Activated CD4-positive, alpha-beta T cell treated with anti-CD3 and anti-CD28 coated beads, Interleukin-2, amount 10 ng/mL, durations not matched to agents 24 days and 14 days (primary cell): Measurements from ENCODE around the gene ARHGAP25. TPM values are rescaled to one million over a fixed set of nuclear protein-coding genes. Genes with fewer than 3 reads are reported as not detected.

Experiments
- DNase-seq: peaks from one replicate; pipeline ENCODE4 v3.0.0; 2022
- H3K27ac Mint-ChIP-seq: one replicate; pipeline ENCODE4 v1.8.0; 2022; ENCODE audit warnings: mild to moderate bottlenecking, mixed read lengths
- H3K27me3 Mint-ChIP-seq: one replicate; pipeline ENCODE4 v1.8.0; 2022; ENCODE audit warnings: mixed read lengths
- H3K36me3 Mint-ChIP-seq: one replicate; pipeline ENCODE4 v1.8.0; 2022; ENCODE audit warnings: low read depth, mild to moderate bottlenecking, mixed read lengths
- H3K4me1 Mint-ChIP-seq: one replicate; pipeline ENCODE4 v1.8.0; 2021; ENCODE audit warnings: mixed read lengths
- H3K4me3 Mint-ChIP-seq: one replicate; pipeline ENCODE4 v1.8.0; 2022; ENCODE audit warnings: mild to moderate bottlenecking, moderate library complexity, mixed read lengths
- H3K9me3 Mint-ChIP-seq: one replicate; pipeline ENCODE4 v1.8.0; 2021; ENCODE audit warnings: mixed read lengths
- intact Hi-C: fragments of 100-400 bp; cut with micrococcal nuclease; formaldehyde crosslinking; loops from one replicate; pipeline ENCODE4 v1.15.1; 2023
- total RNA-seq: library from RNA; stranded (reverse); gene quantifications from 2 replicates; pipeline ENCODE4 v1.2.3, GENCODE V29; 2022

Gene ARHGAP25
- total RNA-seq, 1 donor from 2014 or later = 37.8 TPM

- peak; percentile 74 for DNase-seq
- intact Hi-C loops = loop anchor here (1.0 to 2.0 kb wide), 4 partner anchors 127 to 245 kb away; no protein-coding TSS in a partner anchor
- H3K27ac Mint-ChIP-seq = peak overlapping the region; percentile 64
These were observed 25.1 kb upstream of the ARHGAP25 start for GRCh38 chr2:68709421-68709911.

DNA sequence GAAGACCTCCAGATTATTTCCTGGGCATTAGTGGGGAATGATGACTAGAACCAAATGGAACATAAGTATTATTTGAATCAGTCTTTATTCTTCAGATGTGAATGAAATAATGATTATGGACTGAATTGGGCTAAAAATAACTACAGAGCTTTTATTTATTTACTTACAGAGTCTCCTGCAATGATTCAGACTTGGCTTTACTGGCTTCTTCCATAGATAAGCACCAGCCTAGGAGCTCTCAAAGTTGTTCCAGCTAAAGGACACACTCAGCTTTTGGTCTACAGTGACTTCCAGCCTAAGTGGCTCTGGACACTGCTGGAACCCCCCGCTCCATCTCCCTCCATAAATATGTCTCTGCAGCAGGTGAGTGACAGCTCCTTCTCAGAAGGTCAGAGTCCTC lies 24.3 kb upstream of the ARHGAP25 start:
- Mint-ChIP-seq H3K4me1 (peaks cover 38% of the 10 kb centered on the region), H3K4me3 (no peak overlapping the region), H3K9me3 (no peaks in the 10 kb centered on the region), H3K27ac (no peak overlapping the region), H3K27me3 (peaks cover 4% of the 10 kb centered on the region), H3K36me3 (no peaks in the 10 kb centered on the region)
- DNase-seq = no peak
- intact Hi-C loops = no loop called here

More at GRCh38 chr2:68709421-68709911, 25.1 kb upstream of the ARHGAP25 start:
- Mint-ChIP-seq H3K4me1 (peaks cover 29% of the 10 kb centered on the region), H3K36me3 (no peaks in the 10 kb centered on the region), H3K4me3 (peak overlapping the region; percentile 11), H3K27me3 (peaks cover 4% of the 10 kb centered on the region), H3K9me3 (no peaks in the 10 kb centered on the region)

DNA sequence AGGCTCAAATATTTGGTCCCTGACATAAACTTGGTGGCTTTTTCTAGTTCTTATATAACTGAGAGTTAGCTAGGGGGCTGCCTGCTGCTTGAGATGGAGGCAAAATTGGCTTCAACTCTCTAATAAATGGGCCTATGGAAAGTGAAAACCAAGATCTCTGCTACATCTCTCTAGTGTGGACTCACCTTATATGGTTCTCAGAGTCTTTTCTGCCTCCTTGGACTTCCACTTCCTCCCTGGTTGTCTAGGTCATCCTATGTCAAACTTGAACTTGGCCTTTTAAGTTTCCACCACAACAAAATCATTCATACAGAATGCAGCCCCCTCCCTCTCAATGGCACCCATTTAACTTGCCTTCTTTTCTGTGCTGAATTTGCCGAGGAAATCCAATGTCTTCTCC lies 23.9 kb upstream of the ARHGAP25 start:
- intact Hi-C loops = no loop called here
- H3K4me3 Mint-ChIP-seq = no peak overlapping the region
- H3K4me1 Mint-ChIP-seq = peaks cover 42% of the 10 kb centered on the region
- DNase-seq = no peak
- no peak overlapping the region for H3K27ac Mint-ChIP-seq
- no peaks in the 10 kb centered on the region for H3K9me3 Mint-ChIP-seq
- H3K27me3 Mint-ChIP-seq = peaks cover 4% of the 10 kb centered on the region
- H3K36me3 Mint-ChIP-seq = no peaks in the 10 kb centered on the region

GRCh38 chr2:68714866-68715265 lies 19.7 kb upstream of the ARHGAP25 start:
- H3K27ac Mint-ChIP-seq = peak overlapping the region; percentile 75
- no peaks in the 10 kb centered on the region for H3K9me3 Mint-ChIP-seq
- no peaks in the 10 kb centered on the region for H3K27me3 Mint-ChIP-seq
- intact Hi-C loops = loop anchor here (1.0 to 5.0 kb wide), 2 partner anchors 26 to 328 kb away; no protein-coding TSS in a partner anchor
- H3K4me3 Mint-ChIP-seq = peak overlapping the region; percentile 1
- H3K4me1 Mint-ChIP-seq = peaks cover 76% of the 10 kb centered on the region
- H3K36me3 Mint-ChIP-seq = no peaks in the 10 kb centered on the region
- DNase-seq = peak; percentile 84

DNA sequence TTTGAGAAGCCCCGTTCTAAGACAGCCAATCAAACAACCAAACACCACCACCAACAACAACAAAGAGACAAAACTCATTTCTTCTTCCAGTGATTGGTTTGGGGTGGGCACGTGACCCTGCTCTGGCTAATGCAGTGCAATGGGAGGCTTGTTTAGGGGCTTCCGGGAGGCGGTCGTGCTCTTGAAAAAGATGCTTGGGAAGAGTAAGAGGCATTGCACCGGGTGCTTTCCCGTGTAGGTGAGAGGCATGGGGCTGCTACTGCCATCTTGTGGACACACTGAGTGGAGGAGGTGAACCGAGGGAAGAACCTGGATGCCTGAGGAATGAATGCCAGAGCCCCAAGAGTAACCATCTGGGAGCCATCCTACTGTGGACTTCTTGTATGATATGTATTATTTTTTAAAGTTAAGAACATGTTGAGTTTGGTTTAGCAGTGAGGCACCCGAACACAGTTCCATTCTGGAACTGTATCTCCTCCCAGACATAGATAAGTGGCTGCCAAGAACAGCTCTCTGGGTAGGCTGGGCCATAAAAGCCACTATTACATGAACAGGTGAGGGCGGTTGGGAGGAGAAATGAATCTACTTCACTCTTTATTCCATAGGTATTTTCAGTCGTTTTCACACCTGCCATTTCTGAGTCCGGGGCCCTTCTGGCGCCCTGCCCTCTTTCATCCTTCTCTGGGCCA lies 19.1 kb upstream of the ARHGAP25 start:
- Mint-ChIP-seq H3K9me3 (no peaks in the 10 kb centered on the region), H3K27ac (peak overlapping the region; percentile 75), H3K4me3 (peak overlapping the region; percentile 1), H3K27me3 (no peaks in the 10 kb centered on the region), H3K36me3 (no peaks in the 10 kb centered on the region), H3K4me1 (peaks cover 80% of the 10 kb centered on the region)
- intact Hi-C loops = loop anchor here (1.0 to 5.0 kb wide), 5 partner anchors 26 to 328 kb away; partner anchors contain the start of genes APLF and FBXO48
- peak; percentile 75 for DNase-seq

- Mint-ChIP-seq H3K9me3 (no peaks in the 10 kb centered on the region), H3K27ac (peak overlapping the region; percentile 41), H3K4me1 (peaks cover 83% of the 10 kb centered on the region), H3K36me3 (no peaks in the 10 kb centered on the region), H3K4me3 (peak overlapping the region; percentile 47), H3K27me3 (no peaks in the 10 kb centered on the region)
- intact Hi-C loops = loop anchor here (1.0 to 5.0 kb wide), 8 partner anchors 11 to 329 kb away; partner anchors contain the start of genes APLF, ARHGAP25 and FBXO48
- DNase-seq = peak; percentile 58
These were observed 17.9 kb upstream of the ARHGAP25 start for GRCh38 chr2:68716604-68717304.

DNA sequence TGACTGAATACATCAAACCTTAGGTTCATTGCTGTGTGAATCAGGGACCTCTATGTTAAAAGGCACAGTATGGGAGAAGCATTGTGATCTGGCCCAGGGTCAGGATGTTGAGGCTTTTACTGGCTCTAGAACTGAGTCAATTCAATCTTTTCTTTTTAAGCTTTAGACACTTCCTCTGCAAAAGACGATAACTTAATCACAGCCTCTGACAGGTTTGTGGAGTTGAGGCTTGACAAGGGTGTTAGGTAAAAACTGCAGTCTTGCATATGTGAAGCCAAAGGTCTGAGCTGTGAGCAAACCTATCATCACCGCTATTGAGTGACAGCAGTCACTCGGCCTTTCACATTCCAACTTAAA lies 17.3 kb upstream of the ARHGAP25 start:
- Mint-ChIP-seq H3K4me1 (peaks cover 86% of the 10 kb centered on the region), H3K36me3 (no peaks in the 10 kb centered on the region), H3K4me3 (peak overlapping the region; percentile 16), H3K27ac (peak overlapping the region; percentile 46), H3K27me3 (no peaks in the 10 kb centered on the region), H3K9me3 (no peaks in the 10 kb centered on the region)
- DNase-seq = peak; percentile 84
- intact Hi-C loops = loop anchor here (1.0 to 5.0 kb wide), 8 partner anchors 10 to 330 kb away; partner anchors contain the start of genes APLF, ARHGAP25 and FBXO48

- Mint-ChIP-seq H3K36me3 (no peaks in the 10 kb centered on the region), H3K27me3 (no peaks in the 10 kb centered on the region), H3K4me1 (peaks cover 91% of the 10 kb centered on the region), H3K27ac (peak overlapping the region; percentile 73), H3K9me3 (no peaks in the 10 kb centered on the region), H3K4me3 (peak overlapping the region; percentile 63)
- DNase-seq = peak; percentile 84
- intact Hi-C loops = loop anchor here (5.0 kb wide), 1 partner anchor 333 kb away; no protein-coding TSS in a partner anchor
These were observed 14.7 kb upstream of the ARHGAP25 start for GRCh38 chr2:68719912-68720311.

DNA sequence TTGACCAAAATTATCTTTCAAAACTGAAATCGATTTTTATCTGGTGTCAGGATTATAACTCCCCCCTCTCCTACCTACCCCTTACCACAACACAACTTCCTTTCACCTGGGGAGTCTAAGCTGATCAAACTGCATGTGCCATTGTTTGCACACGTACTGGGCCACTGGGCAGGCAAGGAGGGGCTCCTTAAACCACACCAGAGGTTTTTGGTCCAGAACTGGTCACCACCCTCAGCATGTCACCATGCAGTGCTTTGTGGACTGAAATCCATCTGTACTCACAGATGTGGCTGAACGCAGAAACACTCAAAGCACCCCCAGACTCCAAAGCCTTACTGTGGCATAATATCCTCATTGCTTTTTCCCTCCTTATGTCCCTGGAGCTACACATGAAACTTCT lies 13.9 kb upstream of the ARHGAP25 start:
- Mint-ChIP-seq H3K4me3 (peak overlapping the region; percentile 63), H3K27me3 (no peaks in the 10 kb centered on the region), H3K27ac (peak overlapping the region; percentile 22)

GRCh38 chr2:68721482-68722101 lies 13.0 kb upstream of the ARHGAP25 start:
- intact Hi-C loops = no loop called here
- peak; percentile 86 for DNase-seq
- peak overlapping the region; percentile 82 for H3K4me3 Mint-ChIP-seq
- H3K4me1 Mint-ChIP-seq = peaks cover 87% of the 10 kb centered on the region
- H3K27me3 Mint-ChIP-seq = no peaks in the 10 kb centered on the region
- peak overlapping the region; percentile 82 for H3K27ac Mint-ChIP-seq
- H3K9me3 Mint-ChIP-seq = no peaks in the 10 kb centered on the region
- H3K36me3 Mint-ChIP-seq = no peaks in the 10 kb centered on the region

More for the DNA sequence above, 13.9 kb upstream of the ARHGAP25 start:
- intact Hi-C loops = no loop called here
- peak; percentile 65 for DNase-seq
- H3K4me1 Mint-ChIP-seq = peaks cover 87% of the 10 kb centered on the region
- no peaks in the 10 kb centered on the region for H3K9me3 Mint-ChIP-seq
- no peaks in the 10 kb centered on the region for H3K36me3 Mint-ChIP-seq

GRCh38 chr2:68722712-68723111 lies 11.9 kb upstream of the ARHGAP25 start:
- Mint-ChIP-seq H3K4me3 (no peak overlapping the region), H3K9me3 (no peaks in the 10 kb centered on the region), H3K27me3 (no peaks in the 10 kb centered on the region), H3K4me1 (peaks cover 86% of the 10 kb centered on the region), H3K27ac (no peak overlapping the region), H3K36me3 (no peaks in the 10 kb centered on the region)
- DNase-seq = peak; percentile 62
- intact Hi-C loops = no loop called here

DNA sequence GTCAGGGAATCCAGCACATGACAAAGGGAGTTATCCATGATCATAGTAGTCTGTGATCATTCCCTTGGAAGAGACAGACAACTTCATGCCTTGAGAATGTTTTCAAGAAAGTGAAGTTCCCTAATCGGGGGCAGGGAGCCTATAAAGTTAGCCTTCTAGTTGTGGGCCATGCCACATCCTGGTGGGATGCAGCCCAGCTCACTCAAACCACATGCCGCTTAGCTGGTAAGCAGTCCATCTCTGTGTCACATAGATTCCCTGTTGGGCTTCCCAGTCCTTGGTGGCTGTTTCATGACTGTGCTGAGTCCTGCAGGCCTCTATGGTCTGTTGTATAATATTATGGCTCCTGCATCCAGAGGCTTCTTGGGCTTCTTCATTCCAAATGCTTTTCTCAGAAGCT lies 11.4 kb upstream of the ARHGAP25 start:
- no peaks in the 10 kb centered on the region for H3K9me3 Mint-ChIP-seq
- no peaks in the 10 kb centered on the region for H3K36me3 Mint-ChIP-seq
- peaks cover 86% of the 10 kb centered on the region for H3K4me1 Mint-ChIP-seq
- no peak overlapping the region for H3K27ac Mint-ChIP-seq
- no peaks in the 10 kb centered on the region for H3K27me3 Mint-ChIP-seq
- intact Hi-C loops = no loop called here
- H3K4me3 Mint-ChIP-seq = no peak overlapping the region
- DNase-seq = peak; percentile 57

DNA sequence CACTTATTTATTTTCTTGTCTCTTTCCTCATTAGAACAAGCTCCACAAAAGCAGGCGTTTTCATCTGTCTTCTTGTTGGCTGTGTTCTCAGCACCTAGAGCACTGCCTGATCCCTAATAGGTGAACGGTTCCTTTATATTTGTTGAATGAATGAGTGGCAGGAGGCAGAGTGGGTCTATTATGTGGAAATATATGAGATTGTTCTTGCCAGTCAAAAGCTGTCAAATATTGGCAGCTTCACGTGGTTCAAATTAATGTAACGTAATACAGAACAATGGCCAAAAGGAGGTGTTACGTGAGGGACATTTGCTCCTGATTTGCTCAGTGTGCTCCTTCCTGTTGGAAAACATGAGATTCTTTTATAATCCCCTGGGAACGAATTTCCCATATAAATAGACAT lies 8.5 kb upstream of the ARHGAP25 start:
- Mint-ChIP-seq H3K36me3 (no peaks in the 10 kb centered on the region), H3K27me3 (no peaks in the 10 kb centered on the region), H3K4me3 (no peak overlapping the region), H3K9me3 (no peaks in the 10 kb centered on the region), H3K27ac (peak overlapping the region; percentile 59), H3K4me1 (peaks cover 69% of the 10 kb centered on the region)
- no peak for DNase-seq
- intact Hi-C loops = loop anchor here (2.0 kb wide), 2 partner anchors 15 to 41 kb away; no protein-coding TSS in a partner anchor
